Activated T-cell treated with anti-CD3 and anti-CD28 coated beads for 1 hour (primary cell): ENCODE measurements around the gene EML1.
"Not testable (repeated sequence)": the region's sequence is repeated elsewhere in the genome, so short reads cannot be mapped to it uniquely, and the experiment has no call there.

Source experiments
- DNase-seq: peaks from one replicate; pipeline ENCODE4 v3.0.0-alpha.2; 2020; ENCODE audit warnings: low read depth

Gene EML1

DNA sequence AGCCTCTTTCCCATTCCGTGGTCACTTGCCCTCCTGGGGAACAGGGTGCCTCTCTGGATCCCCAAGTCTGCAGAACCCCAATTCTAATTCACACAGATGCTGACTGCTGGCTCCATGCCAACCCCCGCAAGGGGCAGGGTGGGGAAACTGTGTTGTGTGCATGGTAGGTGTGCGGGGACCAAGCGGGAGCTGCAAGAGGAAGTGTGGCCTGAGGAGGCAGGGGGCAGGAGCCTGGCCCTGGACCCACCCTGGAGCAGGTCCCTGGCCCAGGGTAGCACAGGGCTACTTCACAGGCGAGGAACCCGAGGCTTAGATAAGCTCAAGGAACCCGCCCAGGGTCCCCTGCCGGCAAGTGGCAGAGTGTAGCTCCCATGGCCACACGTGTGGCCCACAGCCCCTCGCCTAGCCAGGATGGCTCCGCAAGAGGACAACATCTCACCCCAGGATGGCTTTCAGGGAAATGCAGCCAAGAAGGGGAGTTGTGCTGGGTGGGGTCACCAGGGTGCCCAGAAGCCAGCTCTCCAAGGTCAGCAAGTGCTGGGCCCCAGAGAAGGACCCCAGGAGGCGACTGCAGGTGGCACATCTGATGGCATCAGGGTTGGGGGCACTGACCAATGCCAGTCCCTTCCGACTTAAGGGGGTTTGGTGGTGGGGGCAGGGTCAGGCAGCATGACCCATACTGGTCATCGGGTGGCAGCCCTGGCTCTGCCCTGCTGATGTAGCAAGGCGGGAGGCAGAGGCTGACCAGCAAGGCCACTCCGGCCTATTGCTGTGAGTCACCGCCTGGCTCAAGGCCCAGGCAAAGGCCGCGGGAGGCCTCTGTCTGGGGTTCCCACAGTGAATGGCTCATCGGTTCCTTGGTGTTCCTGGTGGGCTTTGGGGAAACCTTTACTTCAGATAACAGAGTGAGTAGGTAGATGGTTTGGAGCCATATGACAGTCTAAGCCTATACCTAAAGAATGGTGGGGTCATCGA lies 37.3 kb upstream of the EML1 start:
- DNase-seq, result no peak

DNA sequence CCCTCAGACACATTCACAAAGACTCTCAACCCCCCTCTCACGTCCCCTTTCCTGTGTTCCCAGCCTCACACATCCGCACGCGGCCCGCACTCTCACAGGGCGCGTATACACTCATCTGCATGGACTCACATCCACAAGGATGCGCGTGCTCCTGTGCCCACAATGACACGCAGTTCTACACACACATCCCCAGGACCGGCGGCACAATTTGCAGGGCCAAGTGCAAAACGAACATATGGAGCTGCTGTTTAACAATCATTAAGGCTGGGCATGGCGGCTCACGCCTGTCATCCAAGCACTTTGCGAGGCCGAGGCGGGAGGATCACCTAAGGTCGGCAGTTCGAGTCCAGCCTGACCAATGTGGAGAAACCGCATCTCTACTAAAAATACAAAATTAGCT lies 36.4 kb upstream of the EML1 start:
- DNase-seq, result no peak

DNA sequence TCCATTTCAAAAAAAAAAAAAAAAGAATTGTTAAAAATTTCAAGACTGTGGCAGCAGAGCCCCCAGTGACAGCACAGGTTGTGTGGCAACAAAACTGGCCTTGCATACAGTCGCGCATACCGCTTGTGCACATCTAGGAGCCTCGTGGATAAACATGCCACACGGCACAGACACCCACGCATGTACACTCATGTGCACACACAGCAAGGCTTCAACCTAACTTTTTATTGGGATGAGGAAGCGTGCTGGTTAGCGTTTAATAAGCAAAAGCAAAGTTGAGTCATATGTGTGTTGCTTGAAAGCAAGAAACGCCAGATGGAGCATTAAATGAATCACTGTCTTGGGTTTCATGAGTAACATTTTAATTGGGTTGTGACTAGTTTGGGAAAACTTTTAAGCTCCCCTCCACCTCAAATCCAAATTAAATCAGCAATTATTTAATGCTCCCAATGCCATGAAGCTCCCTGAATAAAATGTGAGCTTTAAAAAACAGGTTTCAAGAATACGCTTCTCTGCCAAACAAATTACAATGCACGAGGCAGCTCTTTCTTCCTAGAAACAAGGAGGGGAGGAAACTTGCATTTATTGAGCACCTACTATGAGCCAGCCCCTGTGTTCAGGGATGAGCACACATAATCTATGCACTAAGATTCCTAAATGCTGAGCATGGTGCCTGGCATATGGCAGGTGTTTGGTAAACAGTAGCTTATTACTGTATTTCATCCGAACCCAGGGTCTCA lies 35.7 kb upstream of the EML1 start:
- DNase-seq, result no peak

DNA sequence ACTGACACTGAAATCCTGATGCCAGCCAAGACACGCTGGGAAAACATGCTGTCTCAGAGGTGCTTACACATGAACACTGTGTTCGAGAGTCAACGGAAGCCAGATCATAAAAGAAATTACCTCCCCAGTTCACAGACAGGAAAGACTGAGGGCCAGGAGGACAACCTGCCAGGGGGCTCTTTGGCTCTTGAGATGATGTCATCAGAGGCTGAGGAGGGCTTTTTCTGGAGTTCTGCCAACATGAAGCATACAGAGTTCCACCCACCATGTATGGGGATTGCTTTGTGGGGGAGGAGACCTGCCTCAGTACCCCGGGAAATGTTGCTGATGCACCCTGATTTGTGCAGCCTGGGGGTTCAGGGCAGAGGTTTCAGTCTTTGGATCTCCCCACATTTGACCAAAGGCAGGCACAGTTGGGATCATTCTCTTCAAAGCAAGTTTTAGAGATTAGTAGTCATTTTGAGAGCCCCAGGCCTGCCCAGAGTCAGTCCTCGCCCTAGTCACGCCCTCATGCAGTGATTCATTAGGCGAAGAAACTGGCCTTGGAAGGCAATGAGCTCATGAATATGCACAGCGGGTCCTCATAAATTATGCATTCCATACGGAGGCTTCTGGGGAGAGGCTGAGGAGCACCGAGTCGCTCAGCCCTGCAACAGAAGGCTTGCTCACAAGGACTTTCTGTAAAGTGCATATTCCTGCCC lies 34.9 kb upstream of the EML1 start:
- DNase-seq, result no peak

DNA sequence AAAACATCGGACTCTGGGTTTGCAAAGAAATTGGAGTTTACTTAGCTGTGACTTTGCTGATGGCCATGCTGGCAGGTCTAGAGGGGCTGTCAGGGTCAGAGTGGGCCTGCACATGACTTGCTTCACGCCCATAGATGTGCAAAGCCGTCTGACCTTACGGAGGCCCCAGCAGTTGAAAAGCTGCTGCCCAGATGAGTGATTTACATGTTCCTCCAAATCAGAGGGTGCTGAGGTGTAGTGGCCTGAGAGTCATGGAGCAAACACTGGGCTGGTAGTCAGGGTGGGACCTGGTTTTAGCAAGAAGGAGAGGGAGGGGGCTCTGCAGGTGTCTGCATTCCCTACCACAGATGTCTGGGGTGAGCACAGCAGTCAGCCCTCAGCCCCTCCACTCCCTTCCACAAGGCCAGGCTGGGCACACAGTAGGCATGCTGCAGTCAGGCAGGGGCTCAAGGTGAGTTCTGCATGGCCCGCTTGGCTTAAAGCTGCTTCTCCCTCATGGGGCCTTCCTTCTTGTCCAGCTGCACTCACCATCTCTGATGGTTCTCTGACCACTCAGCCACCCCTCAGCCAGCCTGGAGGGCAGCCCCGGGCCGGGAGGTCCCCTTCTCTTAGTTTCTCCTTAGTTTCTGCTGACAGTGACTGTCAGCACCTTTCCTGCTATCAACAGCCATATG lies 34.2 kb upstream of the EML1 start:
- DNase-seq, result no peak

DNA sequence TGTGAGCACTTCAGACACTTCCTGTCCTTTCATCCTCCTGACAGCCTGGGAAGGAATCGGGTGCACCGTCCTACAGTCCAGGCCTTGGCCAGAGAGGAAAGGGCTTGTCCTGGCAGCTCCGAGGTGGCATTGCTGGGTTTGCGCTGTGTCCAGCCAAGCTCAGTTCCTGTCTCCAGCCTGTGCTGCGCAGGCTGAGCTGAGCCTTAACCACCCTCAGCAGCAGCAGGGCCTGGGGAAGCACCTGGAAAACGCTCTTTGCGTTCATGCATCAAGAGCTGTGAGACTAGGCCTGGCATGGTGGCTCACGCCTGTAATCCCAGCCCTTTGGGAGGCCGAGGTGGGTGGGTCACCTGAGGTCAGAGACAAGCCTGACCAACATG lies 33.7 kb upstream of the EML1 start:
- DNase-seq, result no peak

DNA sequence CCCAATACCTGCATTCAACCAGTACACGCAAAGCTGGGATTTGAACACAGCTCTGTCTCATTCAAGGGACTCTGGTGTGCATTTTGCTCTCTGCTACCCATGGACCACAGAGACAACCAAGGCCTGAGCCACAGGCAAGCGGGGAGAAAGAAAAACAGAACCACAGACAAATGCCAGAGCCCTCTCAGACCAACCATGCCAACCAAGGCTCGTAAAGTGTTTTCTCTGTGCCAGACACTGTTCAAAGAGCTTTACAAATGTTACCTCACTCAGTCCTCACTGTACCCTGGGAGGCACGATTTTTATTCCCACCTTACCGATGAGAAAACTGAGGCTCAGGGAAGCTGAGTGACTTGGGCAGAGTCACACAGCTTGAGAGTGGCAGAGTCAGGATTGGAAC lies 32.4 kb upstream of the EML1 start:
- no peak for DNase-seq

DNA sequence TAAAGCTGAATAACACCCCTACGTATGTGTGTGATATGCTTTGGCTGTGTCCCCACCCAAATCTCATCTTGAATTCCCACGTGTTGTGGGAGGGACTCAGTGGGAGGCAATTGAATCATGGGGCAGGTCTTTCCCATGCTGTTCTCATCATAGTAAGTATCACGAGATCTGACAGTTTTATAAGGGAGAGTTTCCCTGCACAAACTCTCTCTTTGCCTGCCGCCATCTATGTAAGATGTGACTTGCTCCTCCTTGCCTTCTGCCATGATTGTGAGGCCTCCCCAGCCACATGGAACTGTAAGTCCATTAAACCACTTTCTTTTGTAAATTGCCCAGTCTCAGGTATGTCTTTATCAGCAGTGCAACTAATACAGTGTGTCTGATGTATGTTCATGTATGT lies 30.3 kb upstream of the EML1 start:
- not testable (repeated sequence) for DNase-seq

DNA sequence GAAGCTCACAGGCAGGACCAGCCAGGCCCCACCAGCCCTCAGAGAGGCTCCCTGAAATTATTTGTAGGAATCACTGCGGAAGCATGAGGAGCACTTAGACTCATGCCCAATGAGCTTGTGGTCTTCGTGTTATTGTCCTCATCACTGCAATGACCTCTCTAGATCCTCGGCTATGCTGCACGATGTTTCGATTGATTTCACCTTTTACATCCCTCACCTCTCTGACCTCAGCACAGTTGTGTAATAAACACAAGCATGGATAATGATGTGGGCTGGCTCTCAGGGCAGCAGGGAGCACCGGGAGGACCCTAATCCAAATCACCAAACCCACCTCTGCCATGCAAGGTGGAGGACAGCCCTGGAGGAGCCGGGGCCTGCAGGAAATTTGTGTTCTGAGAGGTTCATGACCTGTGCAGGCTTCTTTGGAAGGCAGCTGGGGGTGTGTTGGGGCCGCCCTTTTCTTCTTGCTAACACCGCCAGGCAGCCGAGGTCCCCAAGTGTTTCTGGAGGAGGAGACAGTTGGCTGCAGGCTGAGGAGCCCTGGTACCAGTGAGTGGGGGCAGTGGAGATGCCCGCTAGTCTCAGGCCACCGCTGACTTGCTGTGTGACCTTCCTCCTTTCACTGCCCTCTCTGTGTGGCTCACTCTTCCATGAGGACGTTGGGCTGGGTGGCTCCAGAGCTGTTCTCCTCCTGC lies 29.5 kb upstream of the EML1 start:
- DNase-seq, result no peak

DNA sequence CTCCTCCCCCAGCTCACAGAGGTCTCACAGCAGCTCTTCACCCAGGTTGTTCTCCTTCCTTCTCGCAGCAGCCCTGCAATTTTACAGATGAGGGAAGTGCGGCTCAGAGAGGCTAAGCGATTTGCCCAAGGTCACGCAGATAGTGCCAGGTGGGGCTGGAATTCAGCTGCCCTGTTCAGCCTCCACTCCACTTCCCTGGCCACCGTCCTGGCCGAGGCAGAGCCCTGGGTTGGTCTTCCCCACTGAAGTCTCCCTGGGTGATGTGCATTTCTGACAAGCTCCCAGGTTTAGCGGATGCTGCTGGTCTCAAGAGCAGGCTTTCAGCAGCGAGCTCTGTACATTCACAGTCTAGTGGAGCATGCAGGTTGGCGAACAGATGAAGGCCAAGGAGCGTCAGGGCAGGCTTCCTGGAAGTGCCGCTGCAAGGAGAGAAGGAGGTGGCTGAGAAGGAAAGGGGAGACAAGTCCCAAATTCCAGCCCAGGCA lies 28.9 kb upstream of the EML1 start:
- DNase-seq, result no peak

DNA sequence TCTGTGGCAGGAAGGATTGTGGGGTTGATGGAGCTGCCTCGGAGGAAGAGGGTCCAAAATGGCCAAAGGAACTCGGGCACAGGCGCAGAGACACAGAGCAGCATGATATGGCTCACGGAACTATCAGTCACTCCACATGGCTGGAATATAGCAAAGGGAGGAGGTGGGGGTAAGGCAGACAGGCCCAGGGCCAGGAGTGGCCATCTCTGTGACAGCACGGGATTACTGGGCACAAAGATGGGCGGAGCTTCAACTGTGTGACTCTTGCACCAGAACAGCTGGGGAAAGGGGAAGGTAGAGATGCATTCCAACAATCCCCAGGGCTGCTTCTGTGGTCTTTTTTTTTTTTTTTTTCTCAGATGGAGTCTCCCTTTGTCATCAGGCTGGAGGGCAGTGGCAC lies 24.8 kb upstream of the EML1 start:
- DNase-seq, result no peak

DNA sequence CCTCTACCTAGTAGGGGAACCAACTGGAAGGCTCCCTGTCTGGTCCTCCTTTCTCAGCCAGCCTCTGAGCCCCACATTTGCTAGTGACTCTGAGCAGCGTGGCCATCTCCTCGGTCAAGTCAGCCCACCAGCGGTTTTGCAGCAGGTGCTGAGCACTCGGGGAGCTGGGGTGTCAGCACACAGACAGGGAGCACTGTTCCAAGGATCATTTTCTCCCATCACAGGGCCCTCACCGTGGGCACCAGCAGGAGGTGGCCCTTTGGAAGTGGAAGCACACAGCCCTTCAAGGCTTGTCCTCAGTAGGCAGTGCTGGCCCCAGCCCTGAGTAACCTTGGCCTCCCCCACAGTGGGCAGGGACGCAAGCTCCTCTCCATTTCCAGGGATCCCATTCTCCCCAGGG lies 24.1 kb upstream of the EML1 start:
- DNase-seq, result no peak

DNA sequence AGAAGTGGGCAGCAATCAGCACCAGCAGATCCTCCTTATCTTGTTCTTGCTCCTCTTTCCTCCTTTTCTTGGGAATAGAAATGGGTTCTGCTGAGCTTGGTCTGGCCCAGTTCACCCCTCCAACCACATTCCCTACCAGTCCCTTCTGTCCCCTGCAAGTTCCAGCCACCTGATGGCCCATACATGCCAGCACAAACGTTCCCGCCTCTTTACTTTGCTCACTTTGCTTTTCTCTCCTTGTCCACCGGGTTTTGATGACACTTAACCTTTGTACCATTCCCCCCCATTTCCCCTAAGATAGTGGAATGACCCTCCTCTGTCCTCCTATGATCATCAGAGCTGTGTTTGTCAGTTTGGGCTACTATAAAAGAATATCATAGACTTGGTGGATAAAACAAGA lies 23.4 kb upstream of the EML1 start:
- DNase-seq, result no peak

DNA sequence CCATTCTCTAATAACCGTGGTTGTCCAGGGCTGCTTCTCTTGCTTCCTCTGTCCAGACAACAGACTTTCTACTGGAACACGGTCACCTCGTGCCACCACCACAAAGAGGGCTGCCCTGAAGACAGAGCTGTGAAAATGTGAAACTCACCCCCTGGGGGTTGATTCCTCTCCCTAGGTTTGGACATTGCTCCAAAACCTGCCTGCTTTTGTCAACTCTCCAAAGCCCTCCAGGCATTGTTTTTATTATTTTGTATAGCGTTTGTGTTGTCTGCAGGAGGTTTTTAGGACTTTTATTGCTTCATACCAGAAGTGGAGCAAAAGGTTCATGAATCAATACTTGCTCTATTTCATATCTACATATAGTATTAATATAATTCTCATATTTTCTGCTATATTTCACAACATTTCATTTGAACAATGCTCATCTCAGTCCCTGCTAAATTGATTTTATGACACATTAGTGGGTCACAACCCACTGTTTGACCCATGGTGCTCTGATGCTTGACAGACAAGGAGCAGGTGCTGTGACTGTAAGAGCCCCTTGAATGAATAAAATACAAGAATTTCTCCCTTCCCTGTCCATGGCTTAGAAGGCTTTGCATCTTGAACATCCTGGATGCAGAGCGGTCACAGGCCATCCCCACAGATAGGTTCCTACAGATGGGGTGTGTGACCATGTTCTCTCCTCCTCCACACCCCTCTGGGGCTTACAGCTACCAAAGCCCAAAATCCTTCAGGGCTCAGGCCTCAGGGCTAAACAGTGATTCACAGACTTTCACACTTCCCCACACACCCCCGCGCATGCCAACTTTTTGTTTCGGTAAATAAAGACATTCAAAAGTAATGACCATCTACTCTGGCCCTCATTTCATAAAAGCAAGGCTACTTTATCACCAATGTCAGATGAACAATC lies 20.6 kb upstream of the EML1 start:
- DNase-seq, result no peak

DNA sequence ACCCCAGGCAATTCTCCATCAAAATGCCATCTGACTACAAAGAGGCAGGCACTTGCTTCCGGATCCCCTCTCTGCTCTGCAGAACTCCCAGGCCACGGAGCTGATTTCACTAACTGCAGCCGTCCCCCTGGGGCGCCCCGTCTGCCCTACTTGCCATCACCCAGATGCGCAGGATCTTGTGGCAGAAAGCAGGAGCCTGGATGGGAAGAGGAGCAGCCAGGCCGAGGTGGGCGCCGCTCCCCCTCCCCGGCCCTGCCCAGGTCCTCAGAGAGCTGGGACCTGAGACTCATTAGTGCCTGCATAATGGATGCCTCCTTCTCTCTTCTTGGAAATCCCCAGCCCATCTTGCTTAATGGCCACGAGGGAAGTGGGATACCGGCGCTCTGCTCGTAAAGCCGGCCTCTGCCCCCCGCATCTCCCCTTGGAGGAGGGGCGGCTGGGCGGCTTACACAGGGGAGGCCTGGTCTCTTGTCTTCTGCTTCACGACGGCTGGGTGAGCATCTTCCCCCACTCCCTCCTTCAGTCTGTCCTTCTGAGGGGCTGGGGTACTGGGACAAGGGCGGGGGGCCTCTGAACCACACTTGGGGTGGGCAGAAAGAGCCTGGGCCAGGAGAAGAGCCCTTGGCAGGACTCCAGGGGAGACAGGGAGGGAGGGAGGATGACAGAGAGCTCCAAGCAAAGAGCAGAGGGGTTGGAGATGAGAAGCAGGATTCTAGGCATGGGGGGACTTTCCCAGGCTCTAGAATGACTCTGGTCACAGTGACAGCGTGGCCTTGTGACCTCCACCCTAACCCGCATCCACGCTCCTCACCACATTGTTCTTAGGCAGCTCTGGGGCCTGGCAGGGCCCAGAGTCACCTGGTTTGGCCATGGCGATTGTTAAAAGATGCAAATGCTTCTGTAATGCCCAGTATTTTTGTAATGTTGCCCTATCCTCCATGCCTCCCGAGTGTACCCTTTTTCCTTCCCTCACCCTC lies 19.4 kb upstream of the EML1 start:
- no peak for DNase-seq

DNA sequence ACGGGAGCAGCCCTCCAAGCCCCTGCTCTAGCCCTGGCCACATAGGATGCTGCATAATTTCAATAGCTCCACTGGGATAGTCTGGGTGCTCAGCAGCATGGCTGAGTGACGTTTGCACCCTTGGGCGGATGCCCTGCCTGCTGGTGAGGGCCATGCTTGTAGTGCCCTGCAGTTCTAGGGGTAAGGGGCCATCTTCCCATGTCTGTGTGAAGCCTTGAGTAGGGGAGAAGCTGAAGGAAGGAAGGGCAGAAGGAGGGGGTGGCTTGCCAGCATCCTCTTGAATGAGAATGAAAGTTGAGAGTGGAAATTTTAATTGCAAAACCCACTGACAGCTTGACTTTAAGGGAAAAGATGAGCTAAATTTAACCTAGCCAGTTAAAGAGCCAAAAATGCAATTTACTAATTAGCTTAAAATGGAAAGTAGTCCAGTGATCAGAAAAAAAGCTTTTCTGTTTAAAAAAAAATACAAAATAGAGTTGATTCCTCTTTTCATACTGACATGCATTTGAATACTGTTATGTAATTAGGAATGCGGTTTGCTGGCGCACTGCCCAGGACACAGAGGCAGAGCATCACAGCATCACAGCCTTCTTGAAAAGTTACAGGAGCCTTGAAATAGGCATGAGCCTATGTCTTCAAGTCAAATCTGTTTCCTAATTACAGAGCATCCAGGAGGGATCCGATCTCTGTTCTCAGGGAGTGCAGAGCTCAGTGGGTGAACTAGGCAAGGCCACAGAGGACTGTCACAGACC lies 18.5 kb upstream of the EML1 start:
- no peak for DNase-seq

DNA sequence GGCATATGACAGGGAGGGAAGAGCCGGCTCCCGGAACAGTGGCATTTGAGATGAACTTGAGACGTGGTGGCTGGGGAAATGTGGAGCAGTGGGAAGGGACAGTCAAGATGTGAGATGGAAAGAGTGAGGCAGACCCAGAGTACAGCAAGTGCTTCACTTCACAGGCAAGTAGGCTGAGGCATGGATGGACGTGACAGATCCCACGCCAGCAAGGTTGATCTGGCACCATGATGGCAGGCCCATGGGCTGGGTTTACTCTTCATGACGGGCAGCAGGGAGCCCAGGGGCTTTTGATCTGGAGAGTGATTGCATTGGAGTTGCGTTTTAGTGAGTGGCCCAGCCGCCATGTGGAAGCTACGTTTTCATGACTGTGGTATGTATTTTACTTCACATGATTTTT lies 17.9 kb upstream of the EML1 start:
- DNase-seq, result no peak

DNA sequence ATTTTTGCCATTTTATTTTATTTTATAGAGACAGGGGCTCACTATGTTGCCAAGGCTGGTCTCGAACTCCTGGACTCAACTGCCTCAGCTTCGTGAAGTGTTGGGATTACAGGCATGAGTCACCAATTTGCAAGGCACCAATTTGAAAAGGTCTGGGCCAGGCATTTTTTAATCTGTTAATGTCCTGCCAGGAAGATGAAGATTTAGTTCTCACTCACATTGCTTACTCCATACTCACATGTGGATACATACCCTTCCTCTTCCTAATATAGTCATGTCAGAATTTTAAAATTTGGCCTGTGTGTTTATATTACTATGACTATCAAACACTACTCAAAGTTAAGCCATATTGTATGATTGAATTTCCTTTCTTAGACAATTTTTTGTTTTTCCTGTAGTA lies 15.3 kb upstream of the EML1 start:
- DNase-seq, result no peak
